CD8-positive, alpha-beta memory T cell (primary cell): ENCODE data around the gene PRR33. TPM values are rescaled to one million over a fixed set of nuclear protein-coding genes. Genes with fewer than 3 reads are reported as not detected.

ENCODE experiments used
- CTCF ChIA-PET: fragments of 350-600 bp; sonication (Branson Sonifier 250); formaldehyde crosslinking; loops from one replicate; lab custom pipeline; 2021; ENCODE audit warnings: antibody characterized with exemption; lab: Charles Lee
- POLR2A ChIA-PET: fragments of 350-600 bp; sonication (Branson Sonifier 250); formaldehyde crosslinking; loops from one replicate; lab custom pipeline; 2021; ENCODE audit warnings: antibody characterized with exemption; lab: Charles Lee
- DNase-seq, 5 donors: peaks; one replicate each; pipeline versions ENCODE4 v3.0.0 to v3.0.0-alpha.2; 2020 to 2022; ENCODE audit warnings: mixed read lengths in 1 of 5
- H3K27ac ChIP-seq: one replicate; pipeline ENCODE4 v1.7.0; 2013; ENCODE audit warnings: low read depth, mild to moderate bottlenecking, low read length, moderate library complexity
- H3K27me3 ChIP-seq: 2 replicates; pipeline ENCODE4 v1.7.0; 2013; ENCODE audit warnings: low read length, mild to moderate bottlenecking; ENCODE audit not compliant: insufficient read depth, poor library complexity, severe bottlenecking
- H3K36me3 ChIP-seq: 2 replicates; pipeline ENCODE4 v1.7.0; 2013; ENCODE audit warnings: mild to moderate bottlenecking, low read length, moderate library complexity; ENCODE audit not compliant: insufficient read depth
- H3K4me1 ChIP-seq: 2 replicates; pipeline ENCODE4 v1.7.0; 2013; ENCODE audit warnings: mild to moderate bottlenecking, low read length, moderate library complexity; ENCODE audit not compliant: insufficient read depth
- H3K4me3 ChIP-seq: 2 replicates; pipeline ENCODE4 v1.7.0; 2013; ENCODE audit warnings: mild to moderate bottlenecking, low read length
- H3K9me3 ChIP-seq: 2 replicates; pipeline ENCODE4 v1.7.0; 2013; ENCODE audit warnings: mild to moderate bottlenecking, low read length
- H3K27ac Mint-ChIP-seq, 8 donors: one replicate each; pipeline ENCODE4 v1.8.0; 2020 to 2021; ENCODE audit warnings: mixed read lengths in 8 of 8, mild to moderate bottlenecking in 6 of 8, inconsistent platforms in 3 of 8, moderate library complexity in 3 of 8
- H3K27me3 Mint-ChIP-seq, 2 donors: one replicate each; pipeline ENCODE4 v1.8.0; 2020 to 2021; ENCODE audit warnings: mixed read lengths in 2 of 2, mild to moderate bottlenecking in 1 of 2, moderate library complexity in 1 of 2
- H3K36me3 Mint-ChIP-seq, 3 donors: one replicate each; pipeline ENCODE4 v1.8.0; 2020 to 2021; ENCODE audit warnings: mixed read lengths in 3 of 3, inconsistent platforms in 1 of 3, mild to moderate bottlenecking in 1 of 3
- H3K4me1 Mint-ChIP-seq, 3 donors: one replicate each; pipeline ENCODE4 v1.8.0; 2020 to 2021; ENCODE audit warnings: mixed read lengths in 3 of 3, inconsistent platforms in 1 of 3, mild to moderate bottlenecking in 1 of 3
- H3K4me3 Mint-ChIP-seq, 7 donors: one replicate each; pipeline ENCODE4 v1.8.0; 2020 to 2021; ENCODE audit warnings: mixed read lengths in 7 of 7, mild to moderate bottlenecking in 6 of 7, moderate library complexity in 4 of 7, inconsistent platforms in 2 of 7
- H3K9me3 Mint-ChIP-seq, 5 donors: one replicate each; pipeline ENCODE4 v1.8.0; 2020 to 2022; ENCODE audit warnings: mixed read lengths in 5 of 5, mild to moderate bottlenecking in 3 of 5, moderate library complexity in 2 of 5, inconsistent platforms in 1 of 5
- polyA plus RNA-seq: library from polyadenylated mRNA; unstranded; fragments of 300-500 nt; fragmentation: Illumina TruSeq; gene quantifications from one replicate; pipeline ENCODE4 v1.2.3, GENCODE V29; 2021
- total RNA-seq, 2 experiments: library from RNA; stranded (reverse); gene quantifications; one replicate each; pipeline ENCODE4 v1.2.3, GENCODE V29; 2021

PRR33 gene
- total and polyA plus RNA-seq, 3 experiments from 2014 or later = 0.17 TPM; not detected in 2

DNA sequence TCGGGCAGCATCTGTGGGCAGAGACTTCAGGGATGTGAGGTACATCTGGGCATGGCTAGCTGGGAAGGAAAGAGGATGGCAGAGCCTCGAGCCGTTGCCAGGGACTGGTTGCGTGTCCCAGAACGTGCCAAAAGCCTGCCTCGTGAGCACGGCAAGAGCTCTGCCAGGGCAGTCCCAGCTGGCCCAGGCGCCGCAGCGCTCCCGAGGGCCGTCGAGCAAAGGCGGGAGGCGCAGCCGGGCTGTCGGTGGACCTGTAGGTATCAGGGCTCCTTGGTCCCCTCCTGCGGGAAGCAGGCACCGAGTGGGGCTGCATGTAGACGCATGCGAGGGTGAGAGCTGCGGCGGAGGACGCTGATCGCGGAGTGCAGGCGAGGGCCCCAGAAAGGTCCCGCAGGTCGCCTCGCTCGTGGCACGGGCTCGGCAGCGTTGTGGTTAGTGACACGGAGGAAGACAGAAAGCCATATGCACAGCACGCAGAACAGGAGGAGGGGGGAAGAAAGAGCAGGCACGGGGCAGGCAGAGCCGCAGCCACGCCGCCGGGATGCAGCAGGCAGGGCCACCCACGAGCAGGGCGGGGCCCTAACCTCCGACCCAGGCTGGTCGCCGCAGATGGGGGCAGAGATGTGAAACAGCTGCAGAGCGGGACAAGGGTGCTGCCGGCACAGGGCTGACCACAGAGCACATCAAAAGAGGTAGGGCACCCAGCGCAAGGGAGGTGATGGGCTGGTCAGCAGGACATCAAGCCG, 20.8 kb downstream of the PRR33 start:
- Mint-ChIP-seq H3K36me3 (peaks cover 0 to 14% (median 0%) of the 10 kb centered on the region in 3 donors), H3K4me1 (peaks cover 42 to 80% (median 57%) of the 10 kb centered on the region in 3 donors), H3K27ac (peak overlapping the region; percentile 68 to 98 (median 88)), H3K4me3 (peak overlapping the region; percentile 37 to 90 (median 79)), H3K9me3 (no peaks in the 10 kb centered on the region), H3K27me3 (no peaks in the 10 kb centered on the region)
- CTCF ChIA-PET = interaction anchor here (0.7 to 2.3 kb wide), 5 partner anchors 11 to 281 kb away, joined by 3 to 13 read pairs (median 6); partner anchors contain the start of gene LSP1
- Histone ChIP-seq H3K27me3 (no peaks in the 10 kb centered on the region), H3K27ac (peak overlapping the region; percentile 4), H3K9me3 (no peaks in the 10 kb centered on the region), H3K36me3 (no peaks in the 10 kb centered on the region), H3K4me1 (peaks cover 40% of the 10 kb centered on the region), H3K4me3 (peak overlapping the region; percentile 26)
- peak; percentile 35 to 72 (median 59) for DNase-seq
- POLR2A ChIA-PET = interaction anchor here (0.6 to 1.8 kb wide), 4 partner anchors 14 to 490 kb away, joined by 3 to 6 read pairs (median 4); no protein-coding TSS in a partner anchor

DNA sequence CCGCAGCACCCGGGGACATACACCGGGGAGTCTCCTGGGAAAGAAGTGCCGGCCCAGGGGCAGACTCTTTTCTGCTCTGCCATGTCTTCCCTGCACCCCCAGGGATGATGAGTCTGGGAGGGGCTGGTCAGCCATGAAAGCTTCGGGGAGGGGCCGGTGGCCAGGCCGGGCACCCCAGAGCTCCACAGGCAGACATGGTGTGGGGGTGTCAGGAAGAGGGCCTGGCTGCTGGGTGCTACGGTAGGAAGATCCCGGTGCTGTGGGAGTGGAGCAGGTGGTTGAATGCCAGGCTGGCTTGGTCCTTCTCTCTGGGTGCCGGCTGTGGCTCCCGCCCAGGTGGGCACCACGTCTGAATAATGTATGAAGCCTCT, 21.4 kb downstream of the PRR33 start:
- H3K27me3 Mint-ChIP-seq = no peaks in the 10 kb centered on the region
- DNase-seq = no peak
- H3K27ac Mint-ChIP-seq = peak overlapping the region; percentile 72 to 98 (median 91)
- CTCF ChIA-PET = interaction anchor here (0.7 to 2.3 kb wide), 5 partner anchors 12 to 281 kb away, joined by 3 to 13 read pairs (median 6); partner anchors contain the start of gene LSP1
- peaks cover 40% of the 10 kb centered on the region for H3K4me1 ChIP-seq
- peaks cover 0 to 19% (median 0%) of the 10 kb centered on the region in 3 donors for H3K36me3 Mint-ChIP-seq
- POLR2A ChIA-PET = interaction anchor here (1.1 to 1.8 kb wide), 3 partner anchors 13 to 77 kb away, joined by 3 to 6 read pairs (median 4); no protein-coding TSS in a partner anchor
- no peak overlapping the region for H3K27ac ChIP-seq
- H3K36me3 ChIP-seq = no peaks in the 10 kb centered on the region
- H3K4me3 ChIP-seq = no peak overlapping the region
- H3K9me3 ChIP-seq = no peaks in the 10 kb centered on the region
- H3K27me3 ChIP-seq = no peaks in the 10 kb centered on the region
- H3K9me3 Mint-ChIP-seq = no peaks in the 10 kb centered on the region
- H3K4me1 Mint-ChIP-seq = peaks cover 48 to 84% (median 60%) of the 10 kb centered on the region in 3 donors
- peak overlapping the region; percentile 37 to 90 (median 79) for H3K4me3 Mint-ChIP-seq

DNA sequence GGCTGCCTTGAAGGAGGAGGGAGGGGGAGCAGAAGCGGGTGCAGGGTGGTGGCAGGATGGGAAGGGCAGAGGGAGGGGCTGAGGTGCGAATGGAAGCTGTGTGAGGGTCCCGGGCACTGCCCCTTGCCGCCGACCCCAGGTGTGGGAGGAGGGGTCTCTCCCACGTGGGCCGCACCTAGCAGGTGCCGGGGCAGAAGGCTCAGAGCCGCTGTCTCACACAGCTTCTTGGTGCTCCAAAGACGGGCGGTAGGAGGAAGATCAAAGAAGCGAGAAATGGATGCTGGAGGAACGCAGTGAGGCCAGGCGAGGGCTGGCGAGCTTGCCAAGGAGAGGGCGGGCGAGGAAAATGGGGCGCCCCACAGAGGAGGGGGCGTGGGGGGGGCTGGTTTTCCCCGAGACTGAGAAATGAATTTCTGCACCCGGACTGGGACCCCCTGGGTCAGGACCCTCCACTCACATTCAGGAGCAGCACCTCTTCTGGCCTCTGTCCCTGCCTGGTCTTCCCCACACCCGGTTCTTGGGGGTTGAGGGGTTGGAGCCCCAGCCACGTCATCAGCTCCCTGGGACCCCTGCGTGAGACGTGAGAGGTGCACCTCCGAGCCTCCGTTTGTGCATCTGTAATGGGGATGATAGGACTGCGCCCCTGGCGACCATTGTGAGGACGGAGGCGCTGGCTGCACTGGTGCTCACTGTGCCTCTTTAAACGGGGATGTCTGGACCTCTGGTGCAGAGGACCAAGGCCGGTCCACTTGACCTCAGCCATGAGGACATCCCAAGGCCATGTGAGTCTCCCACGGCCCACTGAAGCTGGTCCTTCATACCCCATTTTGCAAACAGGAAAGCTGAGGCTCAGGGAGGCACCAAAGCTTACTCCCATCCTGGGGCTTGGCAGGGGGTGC, 22.0 kb downstream of the PRR33 start:
- POLR2A ChIA-PET = interaction anchor here (1.1 to 1.8 kb wide), 5 partner anchors 12 to 78 kb away, joined by 3 to 7 read pairs (median 4); partner anchors contain the start of gene LSP1
- CTCF ChIA-PET = interaction anchor here (0.7 to 2.3 kb wide), 5 partner anchors 12 to 282 kb away, joined by 3 to 13 read pairs (median 6); partner anchors contain the start of gene LSP1
- H3K27me3 ChIP-seq = no peaks in the 10 kb centered on the region
- no peak for DNase-seq
- Mint-ChIP-seq H3K36me3 (peaks cover 0 to 20% (median 0%) of the 10 kb centered on the region in 3 donors), H3K27ac (peak overlapping the region; percentile 72 to 98 (median 91)), H3K4me3 (peak overlapping the region; percentile 24 to 90 (median 79)), H3K27me3 (no peaks in the 10 kb centered on the region), H3K9me3 (no peaks in the 10 kb centered on the region), H3K4me1 (peaks cover 48 to 81% (median 60%) of the 10 kb centered on the region in 3 donors)
- no peaks in the 10 kb centered on the region for H3K9me3 ChIP-seq
- peaks cover 40% of the 10 kb centered on the region for H3K4me1 ChIP-seq
- H3K36me3 ChIP-seq = no peaks in the 10 kb centered on the region
- no peak overlapping the region for H3K4me3 ChIP-seq
- no peak overlapping the region for H3K27ac ChIP-seq

DNA sequence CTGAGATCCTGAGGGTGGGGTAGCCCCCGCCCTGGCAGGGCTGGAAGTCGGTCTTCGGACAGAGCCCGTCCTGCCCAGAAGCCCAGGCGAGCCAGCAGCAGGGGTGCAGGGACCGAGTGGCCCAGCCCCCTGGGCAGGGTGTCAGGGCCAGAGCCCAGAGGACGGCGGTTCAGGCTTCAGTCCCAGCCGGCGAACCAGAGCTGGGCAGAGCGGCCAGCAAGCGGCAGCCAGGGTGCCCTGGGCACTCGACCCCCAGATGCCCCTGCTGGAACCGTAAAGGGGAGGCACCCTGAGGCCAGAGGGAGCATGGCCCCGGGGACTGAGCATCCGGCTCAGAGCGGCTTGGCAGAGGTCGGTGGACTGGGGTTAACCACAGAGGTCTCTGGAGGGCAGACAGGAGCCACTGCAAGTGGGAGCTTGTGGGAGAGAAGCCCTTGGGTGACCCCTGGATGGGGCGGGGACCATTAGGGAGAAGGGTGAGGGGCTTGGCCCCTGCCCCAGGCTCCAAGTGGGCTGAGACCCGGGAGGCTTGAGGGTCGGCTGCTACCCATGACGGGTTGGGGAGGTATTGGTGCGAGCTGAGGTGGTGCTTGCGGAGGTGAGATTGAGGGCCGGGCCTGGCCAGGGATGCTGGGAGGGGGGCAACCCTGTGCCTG, 22.9 kb downstream of the PRR33 start:
- POLR2A ChIA-PET = interaction anchor here (1.2 to 1.8 kb wide), 3 partner anchors 16 to 20 kb away, joined by 3 to 7 read pairs (median 6); partner anchors contain the start of gene LSP1
- DNase-seq = no peak
- H3K36me3 Mint-ChIP-seq = peaks cover 0 to 22% (median 0%) of the 10 kb centered on the region in 3 donors
- Histone ChIP-seq H3K4me3 (no peak overlapping the region), H3K36me3 (no peaks in the 10 kb centered on the region), H3K27me3 (no peaks in the 10 kb centered on the region), H3K9me3 (no peaks in the 10 kb centered on the region), H3K27ac (no peak overlapping the region), H3K4me1 (peaks cover 42% of the 10 kb centered on the region)
- H3K27ac Mint-ChIP-seq = peak overlapping the region in 7 of 8 donors; percentile 8 to 90 (median 72)
- CTCF ChIA-PET = interaction anchor here (1.6 to 2.3 kb wide), 2 partner anchors 13 to 18 kb away, joined by 4 to 13 read pairs; no protein-coding TSS in a partner anchor
- peaks cover 48 to 81% (median 60%) of the 10 kb centered on the region in 3 donors for H3K4me1 Mint-ChIP-seq
- no peaks in the 10 kb centered on the region for H3K9me3 Mint-ChIP-seq
- H3K27me3 Mint-ChIP-seq = no peaks in the 10 kb centered on the region
- H3K4me3 Mint-ChIP-seq = peak overlapping the region; percentile 24 to 77 (median 65)

DNA sequence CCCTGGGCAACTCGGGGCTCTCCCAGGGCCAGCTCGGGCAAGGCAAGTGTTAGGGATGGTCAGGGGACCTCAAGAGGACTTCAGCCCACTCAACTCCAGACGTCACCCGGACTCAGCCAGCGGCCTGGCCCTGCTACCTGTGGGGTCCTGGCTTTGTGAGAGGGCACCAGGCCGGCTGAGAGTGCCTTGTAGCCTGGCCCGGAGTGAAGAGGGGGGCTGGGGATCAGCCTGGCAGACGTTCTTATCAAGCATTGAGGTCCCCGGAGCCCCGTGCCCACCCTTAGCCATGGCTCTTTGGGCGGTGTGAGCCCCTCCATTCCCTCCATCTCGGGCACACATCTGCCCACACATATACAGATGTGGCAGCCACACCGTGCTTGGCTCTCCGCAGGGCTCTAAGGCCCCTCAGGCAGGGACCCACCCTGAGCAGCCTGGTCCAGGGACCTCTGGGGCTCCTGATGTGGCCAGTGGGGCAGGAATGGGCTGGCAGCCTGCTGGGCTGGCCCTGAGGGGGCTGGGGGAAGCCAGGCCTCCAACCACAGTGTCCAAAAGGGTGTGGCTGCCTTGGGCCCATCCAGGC, 23.5 kb downstream of the PRR33 start:
- Histone ChIP-seq H3K36me3 (no peaks in the 10 kb centered on the region), H3K27me3 (no peaks in the 10 kb centered on the region), H3K4me3 (no peak overlapping the region), H3K27ac (no peak overlapping the region), H3K9me3 (no peaks in the 10 kb centered on the region), H3K4me1 (peaks cover 49% of the 10 kb centered on the region)
- POLR2A ChIA-PET = interaction anchor here (1.2 kb wide), 1 partner anchor 21 kb away, joined by 3 read pairs; no protein-coding TSS in a partner anchor
- DNase-seq = no peak
- CTCF ChIA-PET = no interaction called here
- Mint-ChIP-seq H3K27me3 (no peaks in the 10 kb centered on the region), H3K36me3 (peaks cover 0 to 25% (median 0%) of the 10 kb centered on the region in 3 donors), H3K9me3 (no peaks in the 10 kb centered on the region), H3K4me3 (no peak overlapping the region), H3K4me1 (peaks cover 48 to 76% (median 62%) of the 10 kb centered on the region in 3 donors), H3K27ac (peak overlapping the region in 2 of 8 donors; percentile 11 to 95)

DNA sequence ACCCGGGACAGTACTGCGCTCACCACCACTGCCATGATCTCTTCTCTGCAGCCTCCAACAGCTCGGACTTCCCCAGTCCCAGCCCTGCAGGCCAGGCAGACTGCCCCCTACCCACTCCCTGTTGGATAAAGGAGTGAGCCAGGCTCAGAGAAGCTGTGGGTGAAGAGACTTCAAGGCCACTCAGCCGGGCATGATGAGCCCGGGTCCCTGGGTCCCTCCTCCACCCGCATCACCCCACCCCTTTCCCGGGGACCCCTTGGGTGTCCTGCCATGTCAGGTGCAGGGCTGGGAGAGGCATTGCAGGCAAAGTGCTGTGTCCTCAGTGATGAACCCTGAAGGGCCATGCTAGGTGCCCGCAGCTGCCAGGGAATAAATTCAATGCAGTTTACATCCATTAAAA, 24.3 kb downstream of the PRR33 start:
- Histone ChIP-seq H3K27me3 (no peaks in the 10 kb centered on the region), H3K36me3 (no peaks in the 10 kb centered on the region), H3K4me3 (no peak overlapping the region), H3K4me1 (peaks cover 56% of the 10 kb centered on the region), H3K27ac (no peak overlapping the region), H3K9me3 (no peaks in the 10 kb centered on the region)
- peaks cover 42 to 69% (median 58%) of the 10 kb centered on the region in 3 donors for H3K4me1 Mint-ChIP-seq
- H3K36me3 Mint-ChIP-seq = peaks cover 0 to 28% (median 0%) of the 10 kb centered on the region in 3 donors
- H3K4me3 Mint-ChIP-seq = no peak overlapping the region
- DNase-seq = no peak
- peak overlapping the region in 1 of 8 donors; percentile 74 for H3K27ac Mint-ChIP-seq
- H3K9me3 Mint-ChIP-seq = no peaks in the 10 kb centered on the region
- POLR2A ChIA-PET = no interaction called here
- CTCF ChIA-PET = interaction anchor here (1.0 kb wide), 1 partner anchor 174 kb away, joined by 4 read pairs; no protein-coding TSS in a partner anchor
- H3K27me3 Mint-ChIP-seq = no peaks in the 10 kb centered on the region
